HG03064 (cell line): ENCODE measurements around the gene SEC16A.

ENCODE experiments used
- ATAC-seq: cut with Tn5 transposase; IDR thresholded peaks from one replicate; pipeline ENCODE4 v1.9.1; 2021; ENCODE audit warnings: low read depth; ENCODE audit not compliant: unreplicated experiment

Gene SEC16A

GRCh38 chr9:136442265-136442664 is 40.6 kb downstream of the SEC16A start:
- no peak for ATAC-seq

- ATAC-seq, result no peak
Measured at GRCh38 chr9:136441681-136442245, 41.1 kb downstream of the SEC16A start.

- ATAC-seq, result no peak
Measured at GRCh38 chr9:136441191-136441680, 41.6 kb downstream of the SEC16A start.

DNA sequence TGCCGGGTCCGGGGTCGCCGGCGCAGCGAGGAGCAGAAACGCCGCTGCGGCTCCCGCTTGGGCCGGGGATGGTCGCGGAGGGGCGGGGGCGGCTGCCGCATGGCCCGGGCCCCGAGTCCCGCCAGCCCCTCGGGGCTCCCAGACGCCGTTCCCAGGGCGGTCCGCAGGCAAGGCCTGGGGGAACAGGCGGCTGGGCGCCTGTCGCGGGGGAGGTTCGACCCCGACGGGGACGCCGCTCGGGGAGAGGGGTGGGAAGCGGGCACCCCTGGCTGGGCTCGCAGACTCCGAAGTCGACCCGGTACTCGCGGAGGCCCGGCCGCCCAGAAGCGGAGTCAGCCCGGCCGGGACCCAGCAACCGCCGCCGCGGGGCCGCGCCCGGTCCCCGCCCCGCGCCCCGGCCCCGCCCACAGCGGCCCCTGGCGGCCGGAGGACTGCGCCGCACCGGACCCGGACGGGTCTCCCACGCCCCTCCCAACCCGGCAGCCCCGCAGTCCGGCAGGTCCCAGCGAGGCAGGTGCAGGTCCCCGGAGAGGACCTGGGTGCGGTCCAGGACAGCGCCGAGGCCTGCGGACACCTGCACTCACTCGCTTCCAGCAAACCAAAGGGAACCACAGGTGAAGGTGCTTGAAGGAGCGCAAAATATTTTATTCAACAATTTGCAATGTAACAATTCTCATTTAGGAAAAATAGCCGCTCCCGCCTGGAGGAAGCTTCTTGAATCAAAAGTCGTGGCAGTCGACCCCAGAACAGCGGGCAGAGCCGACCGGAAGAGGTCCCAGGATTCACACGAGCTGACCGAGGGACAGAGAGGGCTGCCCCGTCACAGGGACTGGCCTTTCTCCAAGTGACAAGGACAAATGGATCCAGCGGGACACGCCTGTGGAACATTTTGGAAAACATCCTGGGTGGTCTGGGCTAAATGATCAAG is 43.1 kb downstream of the SEC16A start, which contains the start of gene INPP5E:
TSS of gene INPP5E (minus strand) at position 365 of the 928 bp plus-strand sequence. CDS start 426 bp downstream, outside the sequence.
- ATAC-seq, result no peak

GRCh38 chr9:136438548-136439480 is 44.0 kb downstream of the SEC16A start:
- ATAC-seq, result no peak

DNA sequence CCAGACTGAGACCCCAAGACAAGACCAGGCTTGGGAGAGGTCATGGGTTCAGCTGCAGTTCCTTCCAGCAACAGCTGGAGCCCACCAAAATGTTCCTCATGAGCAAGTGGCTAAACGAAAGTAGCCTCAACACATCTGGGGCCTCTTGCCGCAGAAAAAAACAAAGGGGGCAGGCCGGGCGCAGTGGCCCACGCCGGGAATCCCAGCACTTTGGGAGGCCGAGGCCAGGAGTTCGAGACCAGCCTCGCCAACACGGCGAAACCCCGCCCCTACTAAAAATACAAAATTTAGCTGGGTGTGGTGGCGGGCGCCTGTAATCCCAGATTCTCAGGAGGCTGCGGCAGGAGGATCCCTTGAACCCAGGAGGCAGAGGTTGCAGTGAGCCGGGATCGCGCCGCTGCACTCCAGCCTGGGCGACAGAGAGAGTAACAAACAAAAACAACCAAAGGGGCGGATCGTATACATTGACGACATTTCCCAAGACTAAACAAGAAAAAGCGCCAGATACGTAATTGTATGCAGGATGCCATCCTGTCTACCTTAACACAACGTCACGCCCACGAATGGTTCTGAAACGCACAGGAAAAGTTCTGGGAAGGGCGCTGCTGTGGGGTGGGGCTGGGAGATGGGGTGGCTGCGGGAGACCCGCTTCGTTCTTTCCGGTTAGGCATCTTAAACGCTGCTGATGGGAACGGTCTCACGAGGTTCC is 44.8 kb downstream of the SEC16A start:
- ATAC-seq, result no peak

DNA sequence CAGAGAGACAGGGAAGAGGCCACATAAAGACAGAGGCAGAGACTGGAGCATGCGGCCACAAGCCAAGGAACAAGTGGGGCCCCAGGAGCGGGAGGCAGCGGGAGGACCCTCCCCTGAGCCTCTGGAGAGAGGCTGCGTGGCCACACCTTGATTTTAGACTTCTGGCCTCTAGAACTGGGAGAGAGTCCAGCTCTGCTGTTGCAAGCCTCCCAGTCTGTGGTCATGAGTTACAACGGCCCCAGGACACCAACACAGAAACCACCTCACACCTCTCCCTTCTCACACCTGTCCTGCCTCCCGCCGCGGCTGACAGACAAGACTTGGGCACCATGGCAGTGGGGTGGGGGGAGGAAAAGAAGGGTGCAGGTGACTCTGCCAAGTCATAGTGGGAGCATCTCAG is 45.4 kb downstream of the SEC16A start:
- ATAC-seq, result no peak

GRCh38 chr9:136436055-136436634 is 46.7 kb downstream of the SEC16A start:
- no peak for ATAC-seq

- no peak for ATAC-seq
Measured at GRCh38 chr9:136434580-136435169, 48.2 kb downstream of the SEC16A start.

- no peak for ATAC-seq
Measured at GRCh38 chr9:136433849-136434579, 48.8 kb downstream of the SEC16A start.

- no peak for ATAC-seq
Measured at GRCh38 chr9:136433043-136433715, 49.7 kb downstream of the SEC16A start.

- ATAC-seq, result no peak
Measured at GRCh38 chr9:136432591-136432990, 50.2 kb downstream of the SEC16A start.

- no peak for ATAC-seq
Measured at GRCh38 chr9:136431782-136432350, 51.0 kb downstream of the SEC16A start.

- ATAC-seq, result no peak
Measured at GRCh38 chr9:136430588-136431234, 52.1 kb downstream of the SEC16A start.

- ATAC-seq, result no peak
Measured at GRCh38 chr9:136429683-136430491, 53.0 kb downstream of the SEC16A start.

DNA sequence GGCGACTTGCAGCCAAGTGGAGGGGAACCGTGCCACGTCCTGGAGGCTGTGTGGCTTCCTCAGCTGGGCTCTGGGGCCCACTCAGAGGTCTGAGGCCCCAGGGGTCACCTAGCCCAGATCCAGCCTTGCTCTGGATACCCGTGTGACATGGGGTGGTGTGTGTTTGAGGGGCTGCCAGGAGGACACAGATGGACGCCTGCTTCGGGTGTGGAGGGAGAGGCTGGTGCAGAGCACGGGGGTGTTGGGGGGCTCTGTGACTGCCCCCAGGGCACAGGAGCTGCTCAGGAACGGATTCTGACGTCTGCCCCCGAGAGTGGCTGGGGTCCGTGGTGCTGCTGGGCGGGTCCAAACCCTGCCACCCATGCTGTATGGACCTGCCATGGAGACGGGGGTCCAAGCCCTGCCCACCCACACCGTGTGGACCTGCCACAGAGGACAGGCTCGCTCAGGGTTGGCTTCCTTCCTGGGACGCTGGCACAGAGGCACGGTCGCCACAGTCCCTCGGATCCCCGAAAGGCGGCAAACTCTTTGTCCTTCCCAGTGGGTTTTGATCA is 53.7 kb downstream of the SEC16A start:
- no peak for ATAC-seq
